NCI-H1694 (cell line): ENCODE results near the gene FIGNL2.

Experiments used
- DNase-seq: peaks from one replicate; lab custom pipeline; 2025; lab: John Stamatoyannopoulos, UW

The FIGNL2 gene

DNA sequence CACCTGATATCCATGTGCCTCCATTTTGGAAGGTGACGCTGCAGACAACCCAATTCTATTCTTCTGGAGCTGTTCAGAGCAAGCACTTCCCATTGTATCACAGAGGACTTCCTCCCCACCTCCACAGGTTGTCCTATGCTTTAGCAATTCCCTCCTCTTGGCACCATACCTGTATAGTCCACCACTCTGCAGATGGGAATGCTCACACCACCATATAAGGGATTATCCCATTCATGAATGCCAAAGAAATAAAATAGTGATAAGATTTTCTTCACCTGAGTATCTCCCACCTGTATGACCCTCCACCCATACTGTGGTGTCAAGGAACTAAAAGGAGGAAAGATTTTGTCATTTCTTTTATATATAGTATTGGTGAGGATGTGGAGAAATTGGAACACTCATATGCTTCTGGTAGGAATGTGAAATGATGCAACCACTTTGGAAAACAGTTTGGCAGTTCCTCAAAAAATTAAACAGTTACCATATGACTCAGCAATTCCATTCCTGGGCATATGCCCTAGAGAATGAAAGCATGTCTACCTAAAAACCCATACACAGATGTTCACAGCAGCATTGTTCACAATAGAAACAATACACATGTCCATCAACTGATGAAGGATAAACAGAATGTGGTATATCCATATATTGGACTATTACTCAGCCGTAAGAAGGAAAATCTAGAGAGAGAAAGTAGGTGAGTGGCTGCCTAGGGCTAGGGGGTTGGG lies 75.2 kb downstream of the FIGNL2 start:
- no peak for DNase-seq

DNA sequence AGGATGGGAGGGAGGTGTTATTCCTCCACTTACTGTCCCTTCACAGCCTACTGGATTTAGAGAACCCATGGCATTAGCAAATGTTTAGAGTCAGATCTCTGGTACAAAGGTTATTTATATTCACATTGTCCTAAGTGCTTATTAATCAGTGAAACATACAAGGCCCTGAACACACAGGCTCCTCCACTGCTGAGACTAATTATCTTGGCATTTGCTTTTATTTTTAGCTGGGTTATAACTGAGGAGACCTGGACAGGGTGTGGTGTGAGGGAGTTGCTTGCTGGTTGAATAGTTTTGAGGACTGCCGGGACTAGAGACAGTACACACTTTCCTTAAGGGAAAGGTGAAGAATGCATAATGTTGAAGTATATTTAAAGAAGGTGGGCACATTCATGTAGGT lies 77.5 kb downstream of the FIGNL2 start:
- no peak for DNase-seq
